Adrenal gland (tissue), 19 donors: Measurements from ENCODE around the gene TIMM8A. TPM values are rescaled to one million over a fixed set of nuclear protein-coding genes. Genes with fewer than 3 reads are reported as not detected.

Source experiments
- DNase-seq, 7 donors: peaks; one replicate each; pipeline ENCODE4 v3.0.0-alpha.2; 2019 to 2020
- H3K27ac ChIP-seq, 5 donors: fragments of 200-600 bp; sonication (generic) in 4 of 5; 1 replicate in 3 of 5; 2 replicates in 2 of 5; pipeline versions ENCODE4 v1.5.1 to v1.8.0; 2016 to 2020; ENCODE audit warnings: mild to moderate bottlenecking in 1 of 5
- H3K27me3 ChIP-seq: fragments of 200-600 bp; 2 replicates; pipeline ENCODE4 v1.8.0; 2021
- H3K36me3 ChIP-seq, 2 donors: fragments of 200-600 bp; replicated peaks in 1 of 2; 1 replicate in 1 of 2; 2 replicates in 1 of 2; pipeline versions ENCODE4 v1.5.1 to v1.8.0; 2018 to 2022
- H3K4me1 ChIP-seq, 2 donors: fragments of 200-600 bp; replicated peaks in 1 of 2; 1 replicate in 1 of 2; 2 replicates in 1 of 2; pipeline versions ENCODE4 v1.5.1 to v1.8.0; 2018 to 2021
- H3K4me3 ChIP-seq, 4 donors: fragments of 200-600 bp; sonication (generic) in 3 of 4; one replicate each; pipeline ENCODE4 v1.5.1; 2016 to 2018
- H3K9me3 ChIP-seq, 3 donors: fragments of 200-600 bp; sonication (generic) in 1 of 3; replicated peaks in 1 of 3; 1 replicate in 2 of 3; 2 replicates in 1 of 3; pipeline versions ENCODE4 v1.5.1 to v1.8.0; 2016 to 2021
- POLR2A ChIP-seq, 2 donors: fragments of 450-650 bp; IDR thresholded peaks; one replicate each; pipeline ENCODE4 v1.6.1; 2017; ENCODE audit warnings: antibody characterized with exemption in 2 of 2, mild to moderate bottlenecking in 2 of 2, moderate library complexity in 1 of 2
- WGBS, 4 donors: extraction: QIAGEN DNeasy Blood & Tissue Kit in 2 of 4; methylation state at CpG; one replicate each; pipeline versions ENCODE4 v1.1.5 to v1.1.7; 2013 to 2017; 5-methylcytosine and 5-hydroxymethylcytosine counted together
- intact Hi-C, 2 donors: fragments of 100-400 bp; cut with DNase I; formaldehyde crosslinking; loops; one replicate each; pipeline versions ENCODE4 v1.14.1 to v1.15.0; 2022 to 2023
- long read RNA-seq, 10 donors: library from polyadenylated mRNA in 3 of 10; unstranded in 2 of 10; stranded (forward) in 1 of 10; transcript quantifications; one replicate each; pipeline ENCODE4 v2.0.0 and lab custom pipeline, GENCODE V29; 2021 to 2026
- polyA plus RNA-seq, 3 donors: library from polyadenylated mRNA; stranded (reverse); fragments of 200-250 nt in 2 of 3; fragments of 350-450 nt in 1 of 3; fragmentation: Illumina TruSeq in 1 of 3; extraction: RNeasy Lipid Tissue Mini Kit (QIAGEN cat#74804) in 1 of 3; gene quantifications; one replicate each; pipeline ENCODE4 v1.2.3, GENCODE V29; 2013 to 2014
- total RNA-seq, 9 donors: library from RNA; depleted of rRNA in 4 of 9; stranded (reverse); fragments of >200 nt in 4 of 9; fragments of 120-200 nt in 1 of 9; fragmentation: NEBNext Ultra II Directional in 1 of 9; extraction: Animal tissue kit (Norgen Biotek cat#: 25700) in 1 of 9; gene quantifications; one replicate each; pipeline versions ENCODE4 v1.1.0 to v1.2.4, GENCODE V29; 2013 to 2023
- TF ChIP-seq, protein P1 (sequence below), 6 experiments: fragments of 450-650 bp in 4 of 6; fragments of 200-600 bp in 2 of 6; sonication (generic) in 1 of 6; IDR thresholded peaks; 1 replicate in 5 of 6; 2 replicates in 1 of 6; pipeline versions ENCODE4 v1.5.1 to v1.8.0; 2016 to 2021; ENCODE audit warnings: antibody characterized with exemption in 6 of 6, mild to moderate bottlenecking in 2 of 6, moderate library complexity in 1 of 6
- donor health status: healthy with polysubstance abuse.
- donor health status: Bipolar disorder and iron deficiency.
- donor health status: DM: yes; HTN: yes; CAD: no.
- donor health status: DM: no; HTN: no; CAD: no.
- donor health status: DM: no; HTN: no; CAD: no.
- donor health status: DM: yes; HTN: yes; CAD: no.

TIMM8A gene, protein sequence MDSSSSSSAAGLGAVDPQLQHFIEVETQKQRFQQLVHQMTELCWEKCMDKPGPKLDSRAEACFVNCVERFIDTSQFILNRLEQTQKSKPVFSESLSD
- 10 to 100 TPM in 4 of 9 donors, 1 to 10 TPM in 5; 1.5 to 14.9 (median 8.7) TPM for total RNA-seq
- polyA plus RNA-seq = 10 to 100 TPM in 1 of 3 donors, 1 to 10 TPM in 2; 4.2 to 12.7 (median 5.0) TPM
- long read RNA-seq, donor 1, transcript TIMM8A-205 (2 exons, 1,194 nt) = major isoform, 7 of 7 reads
- long read RNA-seq, donor 1, partial matches to known transcripts = 0 of 7 reads
- long read RNA-seq, donor 1, other reads (novel, unspliced or antisense) = 0 of 7 reads
- long read RNA-seq, donor 2, transcript TIMM8A-205 (2 exons, 1,194 nt) = major isoform, 5 of 6 reads
- long read RNA-seq, donor 2, partial matches to known transcripts = 0 of 6 reads
- long read RNA-seq, donor 2, other reads (novel, unspliced or antisense) = 0 of 6 reads
- long read RNA-seq, donor 3, transcript TIMM8A-205 (2 exons, 1,194 nt) = major isoform, 8 of 10 reads
- long read RNA-seq, donor 3, partial matches to known transcripts = 0 of 10 reads
- long read RNA-seq, donor 3, other reads (novel, unspliced or antisense) = 0 of 10 reads
- long read RNA-seq, donor 4, partial matches to known transcripts = 0 of 4 reads
- long read RNA-seq, donor 4, other reads (novel, unspliced or antisense) = 0 of 4 reads
- long read RNA-seq, donor 5, partial matches to known transcripts = 0 of 6 reads
- long read RNA-seq, donor 5, other reads (novel, unspliced or antisense) = 2 of 6 reads
- long read RNA-seq, donor 6, partial matches to known transcripts = 0 of 2 reads
- long read RNA-seq, donor 6, other reads (novel, unspliced or antisense) = 1 of 2 reads
- long read RNA-seq, donor 7, partial matches to known transcripts = 0 of 3 reads
- long read RNA-seq, donor 7, other reads (novel, unspliced or antisense) = 0 of 3 reads
- long read RNA-seq, donor 8, transcript TIMM8A-205 (2 exons, 1,194 nt) = major isoform, 11 of 12 reads
- long read RNA-seq, donor 8, partial matches to known transcripts = 0 of 12 reads
- long read RNA-seq, donor 8, other reads (novel, unspliced or antisense) = 0 of 12 reads
- long read RNA-seq, donor 9, transcript TIMM8A-205 (2 exons, 1,194 nt) = major isoform, 5 of 5 reads
- long read RNA-seq, donor 9, partial matches to known transcripts = 0 of 5 reads
- long read RNA-seq, donor 9, other reads (novel, unspliced or antisense) = 0 of 5 reads
- long read RNA-seq, donor 10, transcript TIMM8A-205 (2 exons, 1,194 nt) = major isoform, 7 of 7 reads
- long read RNA-seq, donor 10, partial matches to known transcripts = 0 of 7 reads
- long read RNA-seq, donor 10, other reads (novel, unspliced or antisense) = 0 of 7 reads

DNA sequence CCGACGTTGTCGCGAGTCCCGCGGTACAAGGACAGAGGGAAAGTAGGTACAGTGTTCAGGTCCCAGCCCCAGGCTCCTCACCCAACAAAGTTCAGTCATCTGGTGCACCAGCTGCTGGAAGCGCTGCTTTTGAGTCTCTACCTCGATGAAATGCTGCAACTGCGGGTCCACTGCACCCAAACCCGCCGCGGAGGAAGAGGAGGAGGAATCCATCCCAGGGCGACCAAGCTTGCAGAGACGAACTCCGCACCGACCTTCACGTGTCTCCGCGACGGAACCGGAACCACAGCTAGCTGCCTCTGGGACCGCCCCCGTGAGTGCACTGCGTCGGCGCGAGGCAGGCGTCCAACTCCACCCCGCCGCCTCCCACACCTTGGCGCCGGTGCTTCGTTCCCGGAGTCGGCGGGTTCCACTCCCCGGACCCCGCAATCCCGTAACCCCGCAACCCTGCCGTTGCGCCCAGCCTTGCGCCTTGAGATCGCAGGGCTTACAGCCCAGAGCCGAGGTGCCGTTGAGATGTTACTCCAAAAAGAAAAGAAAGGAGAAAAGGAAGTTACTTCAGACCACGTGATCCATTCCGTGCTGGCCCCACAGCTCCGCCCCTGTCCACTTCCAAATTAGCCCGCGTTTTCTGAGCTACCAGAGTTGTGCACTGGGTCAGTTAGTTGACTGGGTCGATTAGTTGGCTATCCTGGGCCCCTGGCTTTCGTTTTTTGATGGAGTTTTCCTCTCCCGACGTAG lies at the start of gene TIMM8A:
TSS of gene TIMM8A (minus strand) at position 291 of the 741 bp plus-strand sequence. CDS start at position 213, 78 bp downstream.
- peak; percentile 74 to 85 (median 82) for DNase-seq

GRCh38 chrX:101397779-101398178 lies 49.2 kb upstream of the TIMM8A start:
- Histone ChIP-seq H3K27me3 (no peaks in the 10 kb centered on the region), H3K9me3 (no peaks in the 10 kb centered on the region), H3K4me3 (no peak overlapping the region), H3K27ac (no peak overlapping the region), H3K36me3 (peaks cover 0 to 9% of the 10 kb centered on the region in 2 donors), H3K4me1 (no peaks in the 10 kb centered on the region)
- TF ChIP-seq POLR2A (IDR thresholded peaks at IDR 0.05) = no peak
- TF ChIP-seq, protein P1, sequence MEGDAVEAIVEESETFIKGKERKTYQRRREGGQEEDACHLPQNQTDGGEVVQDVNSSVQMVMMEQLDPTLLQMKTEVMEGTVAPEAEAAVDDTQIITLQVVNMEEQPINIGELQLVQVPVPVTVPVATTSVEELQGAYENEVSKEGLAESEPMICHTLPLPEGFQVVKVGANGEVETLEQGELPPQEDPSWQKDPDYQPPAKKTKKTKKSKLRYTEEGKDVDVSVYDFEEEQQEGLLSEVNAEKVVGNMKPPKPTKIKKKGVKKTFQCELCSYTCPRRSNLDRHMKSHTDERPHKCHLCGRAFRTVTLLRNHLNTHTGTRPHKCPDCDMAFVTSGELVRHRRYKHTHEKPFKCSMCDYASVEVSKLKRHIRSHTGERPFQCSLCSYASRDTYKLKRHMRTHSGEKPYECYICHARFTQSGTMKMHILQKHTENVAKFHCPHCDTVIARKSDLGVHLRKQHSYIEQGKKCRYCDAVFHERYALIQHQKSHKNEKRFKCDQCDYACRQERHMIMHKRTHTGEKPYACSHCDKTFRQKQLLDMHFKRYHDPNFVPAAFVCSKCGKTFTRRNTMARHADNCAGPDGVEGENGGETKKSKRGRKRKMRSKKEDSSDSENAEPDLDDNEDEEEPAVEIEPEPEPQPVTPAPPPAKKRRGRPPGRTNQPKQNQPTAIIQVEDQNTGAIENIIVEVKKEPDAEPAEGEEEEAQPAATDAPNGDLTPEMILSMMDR (IDR thresholded peaks at IDR 0.05) = no peak
- intact Hi-C loops = no loop called here
- no peak for DNase-seq
- 14 to 35% (median 29%) methylated on average over 2 to 4 of the region's 4 CpGs for WGBS, 4 donors

More for the DNA sequence above, at the start of gene TIMM8A:
- H3K27ac ChIP-seq = peak within 1 kb of the TSS; percentile 56 to 86 (median 78)
- H3K9me3 ChIP-seq = no peaks in the 10 kb centered on the region
- peak in 1 of 2 donors; percentile 45 for TF ChIP-seq POLR2A (IDR thresholded peaks at IDR 0.05)
- TF ChIP-seq, protein P1 (IDR thresholded peaks at IDR 0.05) = no peak
- no peaks in the 10 kb centered on the region for H3K4me1 ChIP-seq
- H3K4me3 ChIP-seq = peak within 1 kb of the TSS; percentile 14 to 64 (median 62)
- H3K27me3 ChIP-seq = no peaks in the 10 kb centered on the region
- H3K36me3 ChIP-seq = no peaks in the 10 kb centered on the region
- intact Hi-C loops = no loop called here
- WGBS, 4 donors = 0 to 48% (median 29%) methylated on average over 23 to 55 of the region's 55 CpGs; no CpG with 5 or more reads in 1 of the 4 donors

DNA sequence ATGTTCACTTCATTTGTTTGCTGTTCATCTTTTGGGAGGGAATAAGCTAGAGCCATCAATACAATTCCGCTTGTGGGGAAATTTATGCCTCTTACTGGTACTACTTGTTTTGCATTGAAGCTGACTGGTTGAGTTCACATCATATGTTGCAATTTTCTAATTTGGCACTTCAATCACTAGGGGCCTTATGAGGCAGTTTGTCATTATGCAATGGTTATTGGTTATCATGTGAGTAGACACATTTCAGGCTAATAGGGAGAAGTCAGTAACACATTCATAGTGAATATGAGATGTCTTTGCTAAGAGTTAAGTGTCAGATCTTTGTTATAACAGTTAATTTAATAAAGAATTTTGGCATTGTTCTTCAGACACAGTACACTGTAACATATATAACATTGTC lies 47.2 kb upstream of the TIMM8A start:
- H3K9me3 ChIP-seq = no peaks in the 10 kb centered on the region
- H3K4me3 ChIP-seq = no peak overlapping the region
- TF ChIP-seq, protein P1 (IDR thresholded peaks at IDR 0.05) = no peak
- TF ChIP-seq POLR2A (IDR thresholded peaks at IDR 0.05) = no peak
- no peaks in the 10 kb centered on the region for H3K27me3 ChIP-seq
- no peak overlapping the region for H3K27ac ChIP-seq
- 80 to 88% (median 86%) methylated on average over 1 of the region's 1 CpG for WGBS, 4 donors
- H3K36me3 ChIP-seq = peaks cover 0 to 3% of the 10 kb centered on the region in 2 donors
- intact Hi-C loops = no loop called here
- DNase-seq = no peak
- no peaks in the 10 kb centered on the region for H3K4me1 ChIP-seq
